GM19372 (cell line): ENCODE data around the gene KLK13.

Experiments used
- ATAC-seq: cut with Tn5 transposase; IDR thresholded peaks from one replicate; pipeline ENCODE4 v1.9.1; 2021; ENCODE audit warnings: mild to moderate bottlenecking, low read depth, moderate library complexity; ENCODE audit not compliant: unreplicated experiment

Gene KLK13

DNA sequence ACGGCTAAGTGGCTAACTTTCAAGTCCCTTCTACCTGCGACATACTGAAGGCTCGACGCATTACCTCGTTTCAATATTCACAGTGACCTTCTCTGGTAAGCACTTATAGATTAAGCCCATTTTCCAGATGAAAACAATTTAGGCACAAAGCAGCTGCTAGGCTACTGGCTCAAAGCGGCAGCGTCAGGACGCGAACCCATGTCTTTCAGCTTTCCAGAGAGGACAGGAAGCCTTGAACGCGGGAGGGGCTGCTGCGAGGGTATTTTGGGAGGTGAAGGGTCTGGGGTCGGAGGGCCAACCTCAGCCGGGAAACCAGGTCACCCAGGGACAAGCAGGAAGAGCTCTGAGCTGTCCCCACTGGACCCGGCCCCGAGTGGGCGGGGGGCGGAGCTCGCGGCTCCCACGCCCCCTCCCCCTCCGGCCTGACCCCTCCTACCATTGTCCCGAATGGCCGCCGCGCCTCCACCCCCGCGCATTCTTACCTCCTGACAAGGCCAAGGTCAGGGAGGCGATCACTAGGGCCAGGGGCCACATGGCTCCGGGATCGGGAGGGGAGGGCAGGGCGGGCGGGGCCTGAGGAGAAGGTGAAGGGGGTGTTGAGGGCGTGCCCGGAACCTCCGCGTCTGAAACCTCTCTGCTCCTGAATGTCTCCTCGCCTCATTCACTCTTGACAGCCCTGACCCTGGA lies at the start of gene KLK13:
KLK13 (minus strand) TSS at position 559 of the 687 bp plus-strand sequence; CDS start at position 534, 25 bp downstream.
- no peak for ATAC-seq

DNA sequence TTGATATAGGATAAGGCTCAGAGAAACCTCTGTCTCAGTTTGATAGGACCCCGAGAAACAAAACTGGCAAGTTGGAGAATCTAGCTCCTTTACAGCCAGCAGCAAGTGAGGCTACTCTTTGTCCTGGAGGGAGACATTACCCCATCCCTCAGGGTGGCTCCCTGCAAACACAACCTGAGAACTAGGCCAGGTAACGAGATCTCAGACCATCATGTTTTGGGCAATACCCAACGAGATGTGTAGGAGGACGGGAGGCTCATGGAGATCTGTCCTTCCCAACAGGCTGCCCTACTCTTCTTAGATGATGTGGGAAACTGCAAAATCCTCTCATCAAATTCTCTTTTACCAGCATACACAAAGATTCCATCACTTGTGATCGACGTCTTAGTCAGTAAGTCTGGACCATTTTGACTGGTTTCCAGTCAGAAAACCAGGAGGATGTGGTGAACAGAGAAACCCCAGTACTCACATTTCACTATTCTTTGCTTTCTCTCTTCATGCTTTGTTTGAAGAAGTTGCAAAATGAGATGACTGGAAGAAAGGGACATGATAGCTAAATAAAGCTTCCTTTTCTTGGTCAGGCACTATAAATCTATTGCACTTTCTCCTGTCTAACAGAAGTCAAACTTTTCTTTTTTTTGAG lies 49.3 kb upstream of the KLK13 start:
- no peak for ATAC-seq

GRCh38 chr19:51111606-51112005 lies 46.7 kb upstream of the KLK13 start:
- ATAC-seq, result no peak

GRCh38 chr19:51110666-51110971 lies 45.7 kb upstream of the KLK13 start:
- ATAC-seq, result no peak

- peak; percentile 42 for ATAC-seq
These were observed 43.9 kb upstream of the KLK13 start for GRCh38 chr19:51108805-51109146.

DNA sequence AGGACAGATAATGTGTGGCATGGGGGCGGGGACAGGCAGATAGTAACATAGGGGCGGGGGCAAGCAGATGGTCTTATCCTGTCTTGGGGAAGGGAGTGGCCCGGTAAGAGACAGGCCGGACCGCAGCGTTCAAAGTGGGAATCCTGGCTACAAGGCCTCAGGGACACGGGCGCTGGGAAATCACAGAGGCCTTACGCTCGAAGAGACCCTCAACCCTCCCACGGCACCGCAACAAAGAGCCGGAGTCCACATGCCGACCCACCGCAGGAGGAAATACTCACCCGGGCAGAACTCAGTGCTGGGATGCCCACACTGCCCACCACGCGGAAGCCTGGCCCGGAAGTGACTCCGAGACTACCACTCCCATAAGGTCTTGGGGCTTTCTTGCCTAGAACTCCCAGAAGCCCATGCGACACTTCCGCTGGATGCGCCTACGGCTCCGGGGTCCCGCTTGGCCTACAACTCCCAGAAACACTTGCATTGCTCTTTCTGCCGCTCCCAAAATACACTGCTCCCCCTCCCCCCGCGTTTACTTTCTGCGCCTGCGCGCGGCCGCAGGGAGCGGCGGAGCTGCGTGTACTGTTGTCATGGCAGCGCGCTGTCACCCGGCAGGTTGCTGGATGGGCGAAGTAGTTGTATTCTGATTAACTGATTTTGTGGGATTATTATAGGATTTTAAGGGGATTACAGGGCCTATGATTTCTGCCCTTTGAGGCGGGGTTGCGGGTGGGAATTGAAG lies 43.3 kb upstream of the KLK13 start, which contains the start of gene CTU1:
CTU1 (minus strand) TSS at position 344 of the 739 bp plus-strand sequence. CDS start 3,840 bp downstream, outside the sequence.
- ATAC-seq, result peak; percentile 97

GRCh38 chr19:51107406-51108065 lies 42.6 kb upstream of the KLK13 start:
- ATAC-seq, result no peak

DNA sequence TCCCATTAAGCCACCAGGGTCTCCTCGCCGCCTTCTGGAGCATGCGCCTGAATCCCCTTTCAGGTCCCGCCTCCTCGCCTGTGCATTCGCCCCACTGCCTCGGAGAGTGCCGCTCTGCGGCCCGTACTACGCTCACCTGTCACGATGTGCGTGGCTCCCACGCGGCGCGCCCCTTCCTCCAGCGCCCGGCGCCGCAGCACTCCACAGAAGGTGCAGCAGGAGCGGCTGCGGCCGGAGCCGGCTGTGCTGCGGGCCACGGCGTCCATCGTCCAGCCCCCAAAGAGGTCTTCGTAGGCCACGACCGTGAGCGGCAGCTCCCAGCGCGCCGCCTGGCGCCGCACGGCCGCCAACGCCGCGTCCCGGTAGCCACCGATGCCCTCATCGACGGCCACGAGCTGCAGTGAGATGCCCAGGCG lies 39.0 kb upstream of the KLK13 start:
- no peak for ATAC-seq

- ATAC-seq, result no peak
These were observed 38.1 kb upstream of the KLK13 start for GRCh38 chr19:51102991-51103390.

- ATAC-seq, result no peak
These were observed 36.4 kb upstream of the KLK13 start for GRCh38 chr19:51101171-51101865.

- ATAC-seq, result no peak
These were observed 35.7 kb upstream of the KLK13 start for GRCh38 chr19:51100601-51101000.

GRCh38 chr19:51099047-51099382 lies 34.1 kb upstream of the KLK13 start:
- no peak for ATAC-seq

GRCh38 chr19:51098365-51099046 lies 33.6 kb upstream of the KLK13 start:
- ATAC-seq, result no peak

- ATAC-seq, result no peak
These were observed 32.9 kb upstream of the KLK13 start for GRCh38 chr19:51097796-51098195.

GRCh38 chr19:51097166-51097738 lies 32.4 kb upstream of the KLK13 start:
- no peak for ATAC-seq

- no peak for ATAC-seq
These were observed 31.7 kb upstream of the KLK13 start for GRCh38 chr19:51096473-51097165.

- no peak for ATAC-seq
These were observed 29.9 kb upstream of the KLK13 start for GRCh38 chr19:51094696-51095279.

DNA sequence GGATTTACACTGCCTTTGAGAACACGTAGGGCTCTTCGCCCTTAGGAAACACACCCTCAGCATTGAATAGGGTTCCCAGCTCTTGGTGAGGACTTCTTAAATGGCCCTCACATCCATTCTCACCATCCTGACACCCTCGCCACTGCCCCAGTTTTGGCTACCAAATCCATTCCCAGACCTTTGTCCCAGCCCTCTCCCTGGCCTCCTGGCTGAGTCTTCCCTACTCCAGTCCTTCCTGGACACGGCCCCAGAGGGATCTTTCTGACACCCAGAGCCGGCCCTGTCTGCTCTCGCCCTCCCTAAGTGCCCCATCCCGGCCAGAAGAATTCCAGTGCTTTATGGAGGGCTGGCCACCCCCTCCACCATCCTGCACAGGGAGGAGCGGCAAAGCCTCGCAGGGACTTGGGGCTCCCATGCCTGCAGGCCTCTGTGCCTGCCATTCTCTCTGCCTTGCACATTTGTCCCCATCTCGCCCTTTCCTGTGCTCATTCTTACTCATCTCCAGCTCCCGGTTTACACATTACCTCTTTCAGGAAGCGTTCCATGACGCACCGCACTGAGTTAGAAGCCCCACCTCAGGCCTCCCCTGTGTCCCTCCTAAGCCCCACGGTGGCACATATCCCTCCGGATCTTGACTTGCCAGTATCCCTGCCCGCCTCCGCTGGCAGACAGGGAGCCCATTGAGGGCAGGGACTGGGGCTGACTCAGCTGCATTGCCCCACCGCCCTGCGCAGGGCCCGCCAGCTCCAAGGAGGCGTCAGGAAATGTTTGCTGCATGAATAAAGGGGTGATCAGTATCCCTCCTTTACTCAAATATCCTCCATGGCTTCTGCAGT lies 28.8 kb upstream of the KLK13 start:
- ATAC-seq, result no peak
